NCI-H460 (cell line): ENCODE results near the gene MAPK14. TPM values are rescaled to one million over a fixed set of nuclear protein-coding genes. Genes with fewer than 3 reads are reported as not detected.

Experiments
- DNase-seq: peaks from one replicate; pipeline ENCODE4 v3.0.0-alpha.2; 2016; ENCODE audit warnings: low read depth; ENCODE audit errors: extremely low read depth
- total RNA-seq: library from RNA; depleted of rRNA; stranded (reverse); fragments of >200 nt; shearing (Covaris generic); gene quantifications from 2 replicates; pipeline ENCODE4 v1.2.3, GENCODE V29; 2014

MAPK14 gene
- total RNA-seq, 1 experiment from 2014 or later: 28.4 TPM

DNA sequence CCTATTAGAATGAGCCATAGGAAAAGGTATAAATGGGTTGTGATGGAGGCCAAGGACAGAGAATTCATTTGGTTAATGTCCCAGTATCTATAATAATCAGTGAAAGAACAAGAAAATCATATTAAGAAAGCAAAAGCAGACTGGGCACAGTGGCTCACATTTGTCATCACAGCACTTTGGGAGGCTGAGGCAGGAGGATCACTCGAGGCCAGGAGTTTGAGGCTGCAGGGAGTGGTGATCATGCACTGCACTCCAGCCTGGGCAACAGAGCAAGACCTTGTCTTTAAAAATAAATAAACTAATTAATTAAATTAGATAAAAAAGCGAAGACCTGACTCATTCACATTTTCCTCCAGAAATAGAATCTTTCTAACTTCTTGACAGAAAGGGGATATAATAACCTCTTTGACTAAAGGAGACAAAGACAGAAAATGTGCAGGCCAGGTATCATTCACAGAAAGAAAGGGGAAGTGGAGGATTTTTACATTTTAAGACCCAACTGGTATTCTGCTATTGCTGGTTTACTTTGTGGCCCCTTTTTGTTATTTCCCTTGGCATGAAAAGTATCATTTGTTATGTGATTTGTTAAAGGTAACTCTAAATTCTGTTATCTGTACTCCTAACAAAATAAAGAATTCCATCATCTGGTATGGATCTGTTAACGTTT lies 70.8 kb downstream of the MAPK14 start:
- DNase-seq: no peak

GRCh38 chr6:36098920-36099647 lies 71.5 kb downstream of the MAPK14 start:
- no peak for DNase-seq

DNA sequence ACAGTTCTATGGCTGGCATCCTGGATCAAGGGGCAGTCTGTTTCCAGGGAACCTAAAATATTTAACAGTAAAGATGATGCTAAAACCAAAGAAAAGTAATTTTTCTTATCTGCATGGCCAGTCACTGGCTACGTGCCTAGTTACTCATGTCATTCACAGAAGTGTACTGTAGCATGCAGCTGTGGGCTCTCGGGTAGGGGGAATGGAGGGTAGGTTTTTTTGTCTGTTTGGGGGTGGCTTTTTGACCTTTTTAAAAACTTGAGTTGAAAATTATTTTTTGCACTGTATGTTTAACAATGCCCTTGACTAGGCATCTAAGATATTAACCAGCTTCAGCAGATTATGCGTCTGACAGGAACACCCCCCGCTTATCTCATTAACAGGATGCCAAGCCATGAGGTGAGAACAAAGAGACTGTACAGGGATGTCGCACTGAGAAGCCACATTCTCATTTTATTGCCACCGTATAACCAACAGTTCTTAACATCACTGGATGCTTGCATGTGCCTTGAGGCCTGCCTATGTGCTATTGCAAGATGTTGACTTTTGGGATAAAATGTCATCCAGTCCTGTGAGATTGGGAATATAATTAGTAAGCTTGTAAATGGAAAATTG lies 72.4 kb downstream of the MAPK14 start:
- DNase-seq: no peak

DNA sequence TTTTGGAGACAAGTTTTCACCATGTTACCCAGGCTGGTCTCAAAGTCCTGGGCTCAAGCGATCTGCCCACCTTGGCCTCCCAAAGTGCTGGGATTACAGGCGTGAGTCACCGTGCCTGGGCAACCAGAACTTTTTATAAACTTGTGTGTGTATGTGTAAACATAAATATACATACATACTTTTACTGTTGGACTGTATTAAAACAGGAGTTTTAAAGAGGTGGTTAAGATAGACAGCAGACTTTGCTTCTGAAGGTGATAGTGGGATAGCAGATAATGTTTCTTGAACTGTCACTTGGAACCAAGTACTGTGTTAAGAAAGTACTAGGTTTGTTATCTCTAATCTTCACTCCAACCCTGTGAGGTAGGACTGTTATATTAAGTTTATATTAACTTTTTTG lies 74.1 kb downstream of the MAPK14 start:
- DNase-seq: no peak

DNA sequence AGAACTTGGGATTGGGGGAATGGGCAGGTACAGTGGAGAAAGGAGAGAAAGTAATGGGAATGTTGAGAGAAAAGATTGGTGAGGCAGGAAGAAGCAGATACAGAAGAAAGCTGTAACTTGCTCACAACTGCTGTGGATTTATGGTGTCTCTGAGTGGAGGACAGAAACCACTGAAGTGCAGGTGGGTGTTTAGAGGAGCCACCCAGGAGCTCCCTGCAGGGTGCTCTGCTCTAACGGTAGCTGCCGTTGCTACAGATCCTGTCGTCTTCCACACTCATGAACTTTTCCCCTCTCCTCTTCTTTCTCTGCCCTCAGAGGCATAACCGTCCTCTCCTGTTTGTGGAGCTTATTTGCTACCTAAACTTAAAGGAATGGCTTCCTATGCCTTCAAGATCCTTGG lies 75.2 kb downstream of the MAPK14 start:
- no peak for DNase-seq

GRCh38 chr6:36104836-36105235 lies 77.2 kb downstream of the MAPK14 start:
- no peak for DNase-seq

GRCh38 chr6:36109092-36109491 lies 81.5 kb downstream of the MAPK14 start:
- DNase-seq: no peak

GRCh38 chr6:36110050-36110449 lies 82.4 kb downstream of the MAPK14 start:
- DNase-seq: no peak

GRCh38 chr6:36110863-36111262 lies 83.3 kb downstream of the MAPK14 start:
- no peak for DNase-seq

- DNase-seq: no peak
Observed at GRCh38 chr6:36111526-36111925, 83.9 kb downstream of the MAPK14 start.

GRCh38 chr6:36113049-36113448 lies 85.4 kb downstream of the MAPK14 start:
- DNase-seq: no peak

- no peak for DNase-seq
Observed at GRCh38 chr6:36113703-36114102, 86.1 kb downstream of the MAPK14 start.

GRCh38 chr6:36114798-36115408 lies 87.3 kb downstream of the MAPK14 start:
- no peak for DNase-seq

DNA sequence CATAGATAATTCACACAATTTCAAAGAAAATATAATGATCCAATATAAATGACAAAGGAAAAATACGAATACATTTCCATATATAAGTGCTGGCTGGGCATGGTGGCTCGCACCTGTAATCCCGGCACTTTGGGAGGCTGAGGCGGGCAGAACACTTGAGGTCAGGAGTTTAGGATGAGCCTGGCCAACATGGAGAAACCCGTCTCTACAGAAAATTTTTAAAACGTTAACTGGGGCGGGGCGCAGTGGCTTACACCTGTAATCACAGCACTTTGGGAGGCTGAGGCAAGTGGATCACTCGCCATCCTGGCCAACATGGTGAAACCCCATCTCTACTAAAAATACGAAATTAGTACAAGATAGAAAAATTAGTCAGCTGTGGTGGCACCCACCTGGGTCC lies 87.8 kb downstream of the MAPK14 start:
- no peak for DNase-seq

DNA sequence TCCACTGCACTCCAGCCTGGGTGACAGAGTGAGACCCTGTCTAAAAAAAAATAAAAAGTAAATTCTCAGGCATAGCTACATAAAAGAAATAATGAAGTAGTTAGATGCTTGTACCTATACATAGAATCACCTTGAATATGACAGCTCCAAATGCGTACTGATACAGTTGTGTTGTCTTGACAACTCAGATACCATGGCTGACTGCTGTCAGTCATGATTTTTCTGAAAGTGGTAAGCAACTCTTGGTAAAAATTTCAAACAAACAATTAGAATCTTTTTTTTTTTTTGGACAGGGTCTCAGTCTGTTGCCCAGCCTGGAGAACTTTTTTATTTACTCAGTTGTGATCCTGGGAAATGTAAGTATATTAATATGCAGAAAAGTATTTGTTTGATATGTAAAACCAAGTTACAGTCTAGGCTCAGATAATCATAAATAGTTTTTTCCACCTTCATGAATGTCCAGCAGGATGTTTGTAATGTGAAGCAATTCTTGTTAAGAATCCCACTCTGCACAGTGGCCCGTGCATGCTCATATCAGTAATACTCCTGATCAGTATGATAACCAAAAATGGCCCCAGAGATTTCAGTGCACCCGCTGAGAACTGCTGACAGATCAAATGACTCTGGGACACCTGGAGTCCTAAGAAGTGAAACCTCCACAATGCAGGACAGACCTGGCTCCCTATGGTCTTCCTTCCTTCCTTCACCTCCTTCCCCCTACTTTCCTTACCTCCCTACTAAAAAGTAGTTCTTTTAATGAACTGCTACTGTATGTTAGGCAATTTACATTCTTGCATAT lies 88.7 kb downstream of the MAPK14 start:
- DNase-seq: no peak

DNA sequence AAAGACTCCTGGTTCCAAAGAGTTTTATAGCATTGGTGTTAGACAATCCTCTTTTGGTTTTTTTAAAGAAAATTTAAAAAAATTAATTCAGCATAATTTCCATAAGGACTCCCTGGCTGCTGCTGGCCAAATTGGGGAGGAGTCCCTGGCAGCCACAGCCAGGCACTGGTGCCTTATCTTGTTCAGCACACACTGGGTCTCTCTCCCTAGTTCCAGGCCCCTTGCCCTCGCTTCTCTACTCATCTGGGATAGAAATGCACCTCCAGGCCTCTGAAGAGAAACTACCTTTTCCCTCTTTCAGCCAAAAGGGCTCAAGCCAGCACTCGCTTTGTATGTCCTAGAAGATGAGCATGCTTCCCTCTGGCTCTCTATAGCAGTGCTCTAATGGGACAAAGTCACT lies 89.3 kb downstream of the MAPK14 start:
- DNase-seq: no peak

DNA sequence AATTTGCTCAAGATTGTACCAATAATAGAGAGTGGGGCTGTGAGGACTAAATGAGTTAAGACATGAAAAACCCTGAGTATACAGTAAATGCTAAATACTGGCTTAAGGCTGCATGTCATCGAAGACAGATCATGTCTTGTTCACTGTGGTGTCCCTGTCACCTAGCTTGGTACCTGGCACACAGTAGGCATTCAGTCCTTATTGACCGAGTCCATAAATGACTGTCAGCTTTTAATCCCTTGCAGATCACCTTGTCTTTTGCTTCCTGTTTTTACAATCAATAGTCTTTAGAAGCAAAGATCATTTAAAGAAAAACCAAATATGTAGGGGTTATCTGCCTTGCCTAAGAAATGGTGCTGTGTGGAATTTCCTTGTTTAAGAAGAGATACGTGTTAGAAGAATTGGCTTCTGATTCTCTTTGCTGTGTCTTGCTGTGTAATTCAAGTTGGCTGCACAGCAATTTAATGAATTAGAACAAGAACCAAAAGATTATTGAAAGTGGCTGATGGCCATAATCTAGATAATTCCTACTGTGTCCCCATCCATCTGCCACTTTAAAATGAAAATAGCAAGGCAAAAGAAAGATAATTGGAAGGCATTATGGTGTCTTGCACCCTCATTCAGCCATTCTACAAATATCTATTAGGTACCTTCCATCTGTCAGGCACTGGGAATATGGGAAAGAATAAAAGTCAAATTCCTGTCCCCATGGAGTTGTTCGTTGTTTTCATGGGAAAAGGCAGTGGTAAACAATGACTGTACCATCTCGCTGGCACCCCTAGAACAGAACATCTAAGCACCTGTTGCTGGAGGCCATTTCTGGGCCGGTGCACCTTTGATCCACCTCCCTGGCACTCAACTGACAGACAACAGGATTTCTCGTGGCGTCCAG lies 90.3 kb downstream of the MAPK14 start:
- DNase-seq: no peak

GRCh38 chr6:36118550-36119107 lies 91.0 kb downstream of the MAPK14 start:
- no peak for DNase-seq

GRCh38 chr6:36119209-36119608 lies 91.6 kb downstream of the MAPK14 start:
- no peak for DNase-seq
